Measurements from ENCODE around the gene KIF5C. TPM values are rescaled to one million over a fixed set of nuclear protein-coding genes. Genes with fewer than 3 reads are reported as not detected.

Gene KIF5C
- total RNA-seq, 4 donors from 2014 or later: 0.77 to 11.0 (median 1.9) TPM

DNA sequence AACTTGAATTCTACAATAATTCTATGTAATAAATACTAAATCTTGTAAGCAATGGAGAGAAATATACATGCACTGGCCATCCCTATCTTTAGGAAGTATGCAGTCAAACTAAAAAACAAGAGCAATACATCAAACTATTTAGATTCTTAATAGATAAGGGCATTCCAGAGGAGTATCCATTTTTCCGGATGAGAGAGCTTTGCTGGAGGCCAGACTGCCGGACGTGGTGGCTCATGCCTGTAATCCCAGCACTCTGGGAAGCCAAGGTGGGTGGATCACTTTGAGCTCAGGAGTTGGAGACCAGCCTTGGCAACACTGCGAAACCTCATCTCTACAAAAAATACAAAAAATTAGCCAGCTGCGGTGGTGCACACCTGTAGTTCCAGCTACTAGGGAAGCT lies 60.8 kb downstream of the KIF5C start:
- no peak for DNase-seq
- Histone ChIP-seq H3K4me1 (no peaks in the 10 kb centered on the region), H3K27me3 (no peaks in the 10 kb centered on the region), H3K27ac (no peak overlapping the region), H3K36me3 (no peaks in the 10 kb centered on the region), H3K9me3 (no peaks in the 10 kb centered on the region), H3K4me3 (no peak overlapping the region)
- no peak for TF ChIP-seq POLR2A (IDR thresholded peaks at IDR 0.05)
- TF ChIP-seq, protein P1, sequence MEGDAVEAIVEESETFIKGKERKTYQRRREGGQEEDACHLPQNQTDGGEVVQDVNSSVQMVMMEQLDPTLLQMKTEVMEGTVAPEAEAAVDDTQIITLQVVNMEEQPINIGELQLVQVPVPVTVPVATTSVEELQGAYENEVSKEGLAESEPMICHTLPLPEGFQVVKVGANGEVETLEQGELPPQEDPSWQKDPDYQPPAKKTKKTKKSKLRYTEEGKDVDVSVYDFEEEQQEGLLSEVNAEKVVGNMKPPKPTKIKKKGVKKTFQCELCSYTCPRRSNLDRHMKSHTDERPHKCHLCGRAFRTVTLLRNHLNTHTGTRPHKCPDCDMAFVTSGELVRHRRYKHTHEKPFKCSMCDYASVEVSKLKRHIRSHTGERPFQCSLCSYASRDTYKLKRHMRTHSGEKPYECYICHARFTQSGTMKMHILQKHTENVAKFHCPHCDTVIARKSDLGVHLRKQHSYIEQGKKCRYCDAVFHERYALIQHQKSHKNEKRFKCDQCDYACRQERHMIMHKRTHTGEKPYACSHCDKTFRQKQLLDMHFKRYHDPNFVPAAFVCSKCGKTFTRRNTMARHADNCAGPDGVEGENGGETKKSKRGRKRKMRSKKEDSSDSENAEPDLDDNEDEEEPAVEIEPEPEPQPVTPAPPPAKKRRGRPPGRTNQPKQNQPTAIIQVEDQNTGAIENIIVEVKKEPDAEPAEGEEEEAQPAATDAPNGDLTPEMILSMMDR (IDR thresholded peaks at IDR 0.05): no peak
- intact Hi-C loops (cut with DNase I; ENCODE audit: low total_unique reads): no loop called here

GRCh38 chr2:148936857-148937450 lies 61.9 kb downstream of the KIF5C start:
- no peak for DNase-seq
- intact Hi-C loops (cut with DNase I; ENCODE audit: low total_unique reads): no loop called here
- H3K27me3 ChIP-seq: no peaks in the 10 kb centered on the region

GRCh38 chr2:148939271-148939670 lies 64.2 kb downstream of the KIF5C start:
- H3K9me3 ChIP-seq: no peaks in the 10 kb centered on the region
- no peaks in the 10 kb centered on the region for H3K4me1 ChIP-seq
- H3K27me3 ChIP-seq: no peaks in the 10 kb centered on the region
- intact Hi-C loops (cut with DNase I; ENCODE audit: low total_unique reads): no loop called here
- H3K4me3 ChIP-seq: no peak overlapping the region
- H3K36me3 ChIP-seq: no peaks in the 10 kb centered on the region
- no peak overlapping the region for H3K27ac ChIP-seq
- no peak for DNase-seq
- TF ChIP-seq POLR2A (IDR thresholded peaks at IDR 0.05): no peak
- TF ChIP-seq, protein P1 (IDR thresholded peaks at IDR 0.05): no peak

More at GRCh38 chr2:148936857-148937450, 61.9 kb downstream of the KIF5C start:
- no peak overlapping the region for H3K4me3 ChIP-seq
- no peak overlapping the region for H3K27ac ChIP-seq
- H3K4me1 ChIP-seq: no peaks in the 10 kb centered on the region
- H3K9me3 ChIP-seq: no peaks in the 10 kb centered on the region
- no peak for TF ChIP-seq POLR2A (IDR thresholded peaks at IDR 0.05)
- TF ChIP-seq, protein P1 (IDR thresholded peaks at IDR 0.05): no peak
- no peaks in the 10 kb centered on the region for H3K36me3 ChIP-seq

DNA sequence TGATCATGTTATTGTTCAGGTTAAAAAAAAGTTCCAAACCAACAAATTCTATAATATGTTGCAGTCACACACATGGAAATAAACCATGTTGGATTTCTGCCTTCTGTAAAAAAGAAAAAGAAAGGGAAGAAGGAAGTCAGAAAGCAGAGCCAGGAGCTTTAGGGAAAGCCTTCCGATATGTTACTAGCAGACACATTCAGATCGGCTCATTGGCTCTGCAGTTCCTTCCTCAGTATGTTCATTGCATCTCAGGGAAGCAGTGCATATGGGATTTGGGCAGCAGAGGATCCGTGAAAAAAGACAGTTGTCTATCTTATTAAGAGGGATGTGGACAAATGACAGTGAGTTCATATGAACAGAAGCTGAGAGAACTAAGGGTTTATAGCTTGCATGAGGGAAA lies 68.1 kb downstream of the KIF5C start:
- intact Hi-C loops (cut with DNase I; ENCODE audit: low total_unique reads): no loop called here
- DNase-seq: no peak
- Histone ChIP-seq H3K4me1 (no peaks in the 10 kb centered on the region), H3K9me3 (no peaks in the 10 kb centered on the region), H3K27me3 (no peaks in the 10 kb centered on the region), H3K36me3 (no peaks in the 10 kb centered on the region), H3K4me3 (no peak overlapping the region), H3K27ac (no peak overlapping the region)
- TF ChIP-seq POLR2A (IDR thresholded peaks at IDR 0.05): no peak
- TF ChIP-seq, protein P1 (IDR thresholded peaks at IDR 0.05): no peak

DNA sequence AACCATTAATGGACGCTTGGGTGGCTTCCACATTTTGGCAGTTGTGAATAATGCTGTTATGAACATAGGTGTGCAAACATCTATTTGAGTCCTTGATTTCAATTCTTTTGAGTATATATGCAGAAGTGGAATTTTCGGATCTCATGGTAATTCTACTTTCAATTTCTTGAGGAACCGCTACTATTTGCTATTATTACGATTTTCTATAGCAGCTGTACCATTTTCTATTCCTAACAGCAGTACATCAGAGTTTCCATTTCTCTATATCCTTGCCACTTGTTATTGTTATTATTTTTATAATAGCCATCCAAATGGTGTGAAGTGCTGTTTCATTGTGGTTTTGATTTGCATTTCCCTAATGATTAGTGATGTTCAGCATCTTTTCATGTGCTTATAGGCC lies 69.5 kb downstream of the KIF5C start:
- TF ChIP-seq, protein P1 (IDR thresholded peaks at IDR 0.05): no peak
- TF ChIP-seq POLR2A (IDR thresholded peaks at IDR 0.05): no peak
- no peak overlapping the region for H3K4me3 ChIP-seq
- no peak for DNase-seq
- intact Hi-C loops (cut with DNase I; ENCODE audit: low total_unique reads): no loop called here
- H3K27ac ChIP-seq: no peak overlapping the region
- no peaks in the 10 kb centered on the region for H3K4me1 ChIP-seq
- H3K36me3 ChIP-seq: no peaks in the 10 kb centered on the region
- H3K9me3 ChIP-seq: no peaks in the 10 kb centered on the region
- H3K27me3 ChIP-seq: no peaks in the 10 kb centered on the region
